ENCODE results near the gene TTYH1.

DNA sequence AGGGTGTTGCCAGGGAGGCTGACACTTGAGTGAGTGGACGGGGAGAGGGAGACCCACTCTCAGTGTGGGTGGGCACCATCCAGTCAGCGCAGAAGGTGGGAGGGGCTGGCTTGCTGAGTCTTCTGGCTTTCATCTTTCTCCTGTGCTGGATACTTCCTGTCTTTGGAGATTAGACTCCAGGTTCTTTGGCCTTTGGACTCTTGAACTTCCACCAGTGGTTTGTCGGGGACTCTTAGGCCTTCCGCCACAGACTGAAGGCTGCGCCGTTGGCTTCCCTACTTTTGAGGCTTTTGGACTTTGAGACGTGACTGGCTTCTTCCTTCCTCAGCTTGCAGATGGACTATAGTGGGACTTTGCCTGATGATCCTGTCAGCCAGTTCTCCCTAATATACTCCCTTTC is 29.5 kb downstream of the TTYH1 start:
- no peak for TF ChIP-seq RARB (CRISPR knock-in tag; IDR thresholded peaks at IDR 0.05)
- TF ChIP-seq, protein P1, sequence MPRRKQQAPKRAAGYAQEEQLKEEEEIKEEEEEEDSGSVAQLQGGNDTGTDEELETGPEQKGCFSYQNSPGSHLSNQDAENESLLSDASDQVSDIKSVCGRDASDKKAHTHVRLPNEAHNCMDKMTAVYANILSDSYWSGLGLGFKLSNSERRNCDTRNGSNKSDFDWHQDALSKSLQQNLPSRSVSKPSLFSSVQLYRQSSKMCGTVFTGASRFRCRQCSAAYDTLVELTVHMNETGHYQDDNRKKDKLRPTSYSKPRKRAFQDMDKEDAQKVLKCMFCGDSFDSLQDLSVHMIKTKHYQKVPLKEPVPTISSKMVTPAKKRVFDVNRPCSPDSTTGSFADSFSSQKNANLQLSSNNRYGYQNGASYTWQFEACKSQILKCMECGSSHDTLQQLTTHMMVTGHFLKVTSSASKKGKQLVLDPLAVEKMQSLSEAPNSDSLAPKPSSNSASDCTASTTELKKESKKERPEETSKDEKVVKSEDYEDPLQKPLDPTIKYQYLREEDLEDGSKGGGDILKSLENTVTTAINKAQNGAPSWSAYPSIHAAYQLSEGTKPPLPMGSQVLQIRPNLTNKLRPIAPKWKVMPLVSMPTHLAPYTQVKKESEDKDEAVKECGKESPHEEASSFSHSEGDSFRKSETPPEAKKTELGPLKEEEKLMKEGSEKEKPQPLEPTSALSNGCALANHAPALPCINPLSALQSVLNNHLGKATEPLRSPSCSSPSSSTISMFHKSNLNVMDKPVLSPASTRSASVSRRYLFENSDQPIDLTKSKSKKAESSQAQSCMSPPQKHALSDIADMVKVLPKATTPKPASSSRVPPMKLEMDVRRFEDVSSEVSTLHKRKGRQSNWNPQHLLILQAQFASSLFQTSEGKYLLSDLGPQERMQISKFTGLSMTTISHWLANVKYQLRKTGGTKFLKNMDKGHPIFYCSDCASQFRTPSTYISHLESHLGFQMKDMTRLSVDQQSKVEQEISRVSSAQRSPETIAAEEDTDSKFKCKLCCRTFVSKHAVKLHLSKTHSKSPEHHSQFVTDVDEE (CRISPR knock-in tag; IDR thresholded peaks at IDR 0.05) = no peak
- no peak for TF ChIP-seq ZNF565 (CRISPR knock-in tag; conservative IDR thresholded peaks at IDR 0.05; ENCODE audit: low read depth)
- TF ChIP-seq ZFP3 (CRISPR knock-in tag; IDR thresholded peaks at IDR 0.05) = no peak
- no peak for TF ChIP-seq SNAI2 (CRISPR knock-in tag; IDR thresholded peaks at IDR 0.05)
- TF ChIP-seq, protein P2, sequence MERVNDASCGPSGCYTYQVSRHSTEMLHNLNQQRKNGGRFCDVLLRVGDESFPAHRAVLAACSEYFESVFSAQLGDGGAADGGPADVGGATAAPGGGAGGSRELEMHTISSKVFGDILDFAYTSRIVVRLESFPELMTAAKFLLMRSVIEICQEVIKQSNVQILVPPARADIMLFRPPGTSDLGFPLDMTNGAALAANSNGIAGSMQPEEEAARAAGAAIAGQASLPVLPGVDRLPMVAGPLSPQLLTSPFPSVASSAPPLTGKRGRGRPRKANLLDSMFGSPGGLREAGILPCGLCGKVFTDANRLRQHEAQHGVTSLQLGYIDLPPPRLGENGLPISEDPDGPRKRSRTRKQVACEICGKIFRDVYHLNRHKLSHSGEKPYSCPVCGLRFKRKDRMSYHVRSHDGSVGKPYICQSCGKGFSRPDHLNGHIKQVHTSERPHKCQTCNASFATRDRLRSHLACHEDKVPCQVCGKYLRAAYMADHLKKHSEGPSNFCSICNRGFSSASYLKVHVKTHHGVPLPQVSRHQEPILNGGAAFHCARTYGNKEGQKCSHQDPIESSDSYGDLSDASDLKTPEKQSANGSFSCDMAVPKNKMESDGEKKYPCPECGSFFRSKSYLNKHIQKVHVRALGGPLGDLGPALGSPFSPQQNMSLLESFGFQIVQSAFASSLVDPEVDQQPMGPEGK (CRISPR knock-in tag; IDR thresholded peaks at IDR 0.05; ENCODE audit: borderline replicate concordance) = no peak
- TF ChIP-seq GLIS3 (CRISPR knock-in tag; IDR thresholded peaks at IDR 0.05) = no peak
- no peak for TF ChIP-seq ISL1 (CRISPR knock-in tag; IDR thresholded peaks at IDR 0.05)
- TF ChIP-seq BACH2 (CRISPR knock-in tag; IDR thresholded peaks at IDR 0.05; ENCODE audit: borderline replicate concordance) = no peak
- no peak for TF ChIP-seq ZFP30 (CRISPR knock-in tag; IDR thresholded peaks at IDR 0.05)
